ENCODE results near the gene SYTL4.

Gene SYTL4

DNA sequence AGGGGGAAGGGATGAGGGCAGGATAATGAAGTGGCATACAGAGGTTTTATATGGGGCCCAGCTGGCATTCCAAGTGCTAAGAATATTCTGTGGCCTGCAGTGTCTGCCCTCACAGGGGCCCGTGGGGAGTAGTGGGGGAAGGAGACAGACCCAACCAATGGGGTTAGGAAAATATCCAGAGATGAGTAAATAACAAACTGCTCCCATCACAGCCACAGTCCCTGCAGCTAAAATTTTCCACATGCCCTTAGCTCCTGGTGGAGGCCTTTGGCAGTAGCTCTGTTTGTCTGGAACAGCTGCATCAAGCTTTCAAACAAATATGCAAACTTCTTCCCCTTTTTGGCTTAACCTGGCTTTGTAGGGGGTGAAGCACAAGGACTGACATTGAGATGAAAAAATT is 84.8 kb downstream of the SYTL4 start:
- no peak for DNase-seq (ENCODE audit: extremely low read depth, insufficient read length)

DNA sequence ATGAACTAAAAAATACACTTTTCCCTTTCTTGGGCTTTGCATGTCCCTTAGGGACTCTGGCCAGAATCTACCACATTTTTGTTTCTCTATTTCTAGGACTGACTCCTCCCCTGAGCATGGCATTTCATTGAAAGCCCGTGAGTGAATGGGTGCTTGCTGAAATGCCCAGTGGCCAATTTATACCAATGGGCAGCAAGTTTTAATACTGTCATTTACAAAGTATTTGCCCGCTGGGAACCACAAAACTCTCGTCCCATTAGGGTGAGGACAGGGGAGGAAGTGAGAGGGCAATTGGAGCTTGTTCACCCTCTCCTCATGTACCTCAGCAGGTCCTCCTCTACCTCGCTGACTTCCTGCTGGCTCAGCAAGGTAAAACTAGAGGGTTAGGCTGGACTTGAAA is 86.8 kb downstream of the SYTL4 start:
- Histone ChIP-seq H3K27me3 (replicated peaks; ENCODE audit: control insufficient read depth, insufficient read depth, low read length) (no peaks in the 10 kb centered on the region; the same call in 1 of the 2 replicates), H3K4me3 (replicated peaks; ENCODE audit: low read depth, low read length) (no peak overlapping the region), H3K36me3 (ENCODE audit: control insufficient read depth, insufficient read depth, low read length) (no peaks in the 10 kb centered on the region)
- no peak for DNase-seq (ENCODE audit: extremely low read depth, insufficient read length)
- TF ChIP-seq CTCF (IDR thresholded peaks at IDR 0.05; ENCODE audit: insufficient read depth, low read length, poor library complexity, severe bottlenecking) = no peak

More for the DNA sequence above, 84.8 kb downstream of the SYTL4 start:
- Histone ChIP-seq H3K36me3 (ENCODE audit: control insufficient read depth, insufficient read depth, low read length) (no peaks in the 10 kb centered on the region), H3K4me3 (replicated peaks; ENCODE audit: low read depth, low read length) (no peak overlapping the region), H3K27me3 (replicated peaks; ENCODE audit: control insufficient read depth, insufficient read depth, low read length) (no peaks in the 10 kb centered on the region; the same call in 1 of the 2 replicates)
- no peak for TF ChIP-seq CTCF (IDR thresholded peaks at IDR 0.05; ENCODE audit: insufficient read depth, low read length, poor library complexity, severe bottlenecking)

DNA sequence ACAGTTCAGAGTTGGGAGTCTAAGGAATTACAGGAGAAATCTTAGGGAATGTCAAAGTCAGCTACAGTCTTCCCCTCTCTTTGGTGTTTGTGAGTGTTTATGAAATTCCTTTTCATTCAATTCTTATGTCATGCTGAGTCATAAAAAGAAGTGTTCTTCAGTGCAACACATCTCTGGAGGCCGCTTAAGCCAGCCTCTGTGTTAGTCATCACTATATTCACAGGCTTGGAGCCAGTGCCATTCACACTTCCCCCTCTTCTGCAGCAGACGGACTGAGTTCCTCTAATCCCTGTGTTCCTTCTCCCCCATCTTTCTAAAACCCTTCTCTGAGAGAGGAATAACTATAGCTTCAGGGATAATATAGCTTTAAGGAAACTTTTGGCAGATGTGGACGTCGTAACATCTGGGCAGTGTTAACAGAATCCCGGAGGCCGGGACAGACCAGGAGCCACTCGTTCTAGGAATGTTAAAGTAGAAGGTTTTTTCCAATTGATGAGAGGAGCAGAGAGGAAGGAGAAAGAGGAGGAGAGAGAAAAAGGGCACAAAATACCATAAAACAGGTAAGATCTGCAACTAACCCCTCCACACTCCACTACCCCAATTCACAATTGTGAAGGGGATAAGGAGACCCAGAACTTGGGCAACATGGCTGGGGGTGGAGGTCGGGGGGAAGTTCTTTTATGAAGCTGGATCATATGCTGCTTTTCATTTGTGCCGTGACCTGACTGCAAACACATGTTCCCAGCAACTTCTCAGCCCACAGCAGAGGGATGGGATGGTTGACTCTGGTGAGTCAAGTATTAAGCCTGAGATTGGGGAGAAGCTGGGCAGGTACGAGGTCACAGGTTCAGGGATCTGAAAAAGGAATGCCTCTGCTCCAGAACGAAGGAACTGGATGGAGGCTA is 87.7 kb downstream of the SYTL4 start, which contains the start of gene SRPX2:
TSS of gene SRPX2 (plus strand) at position 244 of the 905 bp plus-strand sequence. CDS start 2,124 bp downstream, outside the sequence.
- Histone ChIP-seq H3K36me3 (ENCODE audit: control insufficient read depth, insufficient read depth, low read length) (no peaks in the 10 kb centered on the region), H3K27me3 (replicated peaks; ENCODE audit: control insufficient read depth, insufficient read depth, low read length) (no peaks in the 10 kb centered on the region; the same call in 1 of the 2 replicates), H3K4me3 (replicated peaks; ENCODE audit: low read depth, low read length) (no peak within 1 kb of the TSS)
- DNase-seq (ENCODE audit: extremely low read depth, insufficient read length) = no peak
- TF ChIP-seq CTCF (IDR thresholded peaks at IDR 0.05; ENCODE audit: insufficient read depth, low read length, poor library complexity, severe bottlenecking) = no peak

DNA sequence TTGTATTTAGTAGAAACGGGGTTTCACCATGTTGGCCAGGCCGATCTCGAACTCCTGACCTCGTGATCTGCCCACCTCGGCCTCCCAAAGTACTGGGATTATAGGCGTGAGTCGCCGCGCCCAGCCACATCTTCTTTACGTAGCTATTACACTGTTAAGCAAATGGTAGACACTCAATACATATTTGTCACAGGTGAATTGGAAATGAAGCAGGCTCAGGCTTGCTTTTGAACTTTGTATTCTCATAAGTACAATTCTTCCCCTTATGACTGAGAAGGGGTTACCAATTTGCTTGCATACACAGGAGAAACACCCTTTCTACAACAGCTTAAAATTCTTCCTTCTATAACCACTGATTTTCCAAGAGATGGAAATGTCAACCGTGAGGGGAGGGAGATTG is 88.7 kb downstream of the SYTL4 start:
- Histone ChIP-seq H3K27me3 (replicated peaks; ENCODE audit: control insufficient read depth, insufficient read depth, low read length) (no peaks in the 10 kb centered on the region; the same call in 1 of the 2 replicates), H3K4me3 (replicated peaks; ENCODE audit: low read depth, low read length) (no peak overlapping the region), H3K36me3 (ENCODE audit: control insufficient read depth, insufficient read depth, low read length) (no peaks in the 10 kb centered on the region)
- no peak for TF ChIP-seq CTCF (IDR thresholded peaks at IDR 0.05; ENCODE audit: insufficient read depth, low read length, poor library complexity, severe bottlenecking)
- no peak for DNase-seq (ENCODE audit: extremely low read depth, insufficient read length)

DNA sequence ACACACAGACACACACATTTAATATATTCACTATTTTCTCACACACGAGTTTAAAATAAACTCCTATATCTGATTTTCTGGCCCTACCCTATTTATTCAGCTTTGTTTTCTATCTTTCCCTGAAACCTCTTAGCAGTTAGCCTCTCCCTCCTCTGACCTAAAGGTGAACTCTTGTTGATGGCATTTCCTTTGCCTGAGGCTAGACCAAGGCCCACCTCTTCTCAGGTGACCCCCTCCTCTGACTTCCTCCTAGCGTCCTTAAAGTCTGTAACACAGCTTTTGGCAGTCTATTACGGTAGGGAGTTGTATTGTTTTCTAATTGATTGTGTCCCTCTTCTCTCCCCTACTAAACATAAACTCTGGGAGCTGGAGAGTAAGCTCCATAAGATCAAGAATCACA is 89.6 kb downstream of the SYTL4 start:
- Histone ChIP-seq H3K36me3 (ENCODE audit: control insufficient read depth, insufficient read depth, low read length) (no peaks in the 10 kb centered on the region), H3K27me3 (replicated peaks; ENCODE audit: control insufficient read depth, insufficient read depth, low read length) (no peaks in the 10 kb centered on the region; the same call in 1 of the 2 replicates), H3K4me3 (replicated peaks; ENCODE audit: low read depth, low read length) (no peak overlapping the region)
- no peak for DNase-seq (ENCODE audit: extremely low read depth, insufficient read length)
- no peak for TF ChIP-seq CTCF (IDR thresholded peaks at IDR 0.05; ENCODE audit: insufficient read depth, low read length, poor library complexity, severe bottlenecking)

All from GM06990 (cell line).